Cardiac muscle cell (in vitro differentiated cells and primary cell): ENCODE data around the gene CCL17. TPM values are rescaled to one million over a fixed set of nuclear protein-coding genes. Genes with fewer than 3 reads are reported as not detected.

Experiments
- DNase-seq, 2 donors: peaks; one replicate each; pipeline versions ENCODE4 v3.0.0 to v3.0.0-alpha.2; 2010 to 2017; ENCODE audit warnings: low read depth in 1 of 2, low spot score in 1 of 2
- H3K27ac ChIP-seq: fragments of 200-600 bp; sonication (generic); 2 replicates; pipeline ENCODE4 v1.5.1; 2016
- H3K27me3 ChIP-seq: fragments of 200-600 bp; sonication (generic); 2 replicates; pipeline ENCODE4 v1.6.0; 2016; ENCODE audit warnings: control low read depth
- H3K36me3 ChIP-seq: fragments of 200-600 bp; sonication (generic); 2 replicates; pipeline ENCODE4 v1.5.1; 2016; ENCODE audit warnings: control low read depth
- H3K4me1 ChIP-seq: fragments of 200-600 bp; sonication (generic); 2 replicates; pipeline ENCODE4 v1.8.1; 2017; ENCODE audit warnings: low read depth, mild to moderate bottlenecking, mixed run types
- H3K4me3 ChIP-seq: fragments of 200-600 bp; sonication (generic); 2 replicates; pipeline ENCODE4 v1.5.1; 2016; ENCODE audit warnings: mild to moderate bottlenecking
- H3K9me3 ChIP-seq: fragments of 200-600 bp; sonication (generic); 2 replicates; pipeline ENCODE4 v1.5.1; 2017; ENCODE audit warnings: low read depth, mild to moderate bottlenecking, control low read depth
- CTCF ChIP-seq: IDR thresholded peaks from 2 replicates; pipeline ENCODE4 v1.5.1; 2012; ENCODE audit warnings: low read depth, mild to moderate bottlenecking, low read length
- polyA plus RNA-seq: library from polyadenylated mRNA; unstranded; fragments of >200 nt; fragmentation: Nextera tagmentation; extraction: Ambion mirVana; gene quantifications from 2 replicates; pipeline ENCODE4 v1.2.1, GENCODE V29; 2016
- total RNA-seq: library from RNA; depleted of rRNA; stranded (reverse); fragments of >200 nt; gene quantifications from 2 replicates; pipeline ENCODE4 v1.2.3, GENCODE V29; 2016

CCL17 gene
- total and polyA plus RNA-seq, 2 experiments from 2014 or later: not detected

- Histone ChIP-seq H3K27me3 (no peaks in the 10 kb centered on the region), H3K9me3 (no peaks in the 10 kb centered on the region), H3K4me3 (peak within 1 kb of the TSS; percentile 84), H3K4me1 (no peaks in the 10 kb centered on the region), H3K36me3 (peaks cover 72% of the 10 kb centered on the region), H3K27ac (peak within 1 kb of the TSS; percentile 80)
- DNase-seq: peak; percentile 88 to 91
- peak; percentile 84 for TF ChIP-seq CTCF
These were observed 57.8 kb downstream of the CCL17 start, which contains the start of gene POLR2C for GRCh38 chr16:57462209-57462977. POLR2C (plus strand) TSS chr16:57462679; CDS start chr16:57462725, 46 bp downstream.

- Histone ChIP-seq H3K27ac (peak overlapping the region; percentile 80), H3K4me3 (peak overlapping the region; percentile 84), H3K4me1 (no peaks in the 10 kb centered on the region), H3K27me3 (no peaks in the 10 kb centered on the region), H3K9me3 (no peaks in the 10 kb centered on the region), H3K36me3 (peaks cover 72% of the 10 kb centered on the region)
- TF ChIP-seq CTCF: no peak
- DNase-seq: peak in 1 of 2 donors; percentile 19
These were observed 58.4 kb downstream of the CCL17 start for GRCh38 chr16:57462978-57463362.

GRCh38 chr16:57464523-57464922 lies 60.0 kb downstream of the CCL17 start:
- H3K27ac ChIP-seq: peak overlapping the region; percentile 55
- H3K9me3 ChIP-seq: no peaks in the 10 kb centered on the region
- H3K4me1 ChIP-seq: no peaks in the 10 kb centered on the region
- H3K27me3 ChIP-seq: no peaks in the 10 kb centered on the region
- no peak overlapping the region for H3K4me3 ChIP-seq
- no peak for TF ChIP-seq CTCF
- DNase-seq: no peak
- H3K36me3 ChIP-seq: peaks cover 69% of the 10 kb centered on the region

Other genes starting within 250 kb of the CCL17 start
- 70.4 and 73.6 TPM in 2 replicates for gene PSME3IP1, start 218.7 kb upstream of the CCL17 start, total RNA-seq
- 86.8 and 108 TPM in 2 replicates for gene PSME3IP1, start 218.7 kb upstream of the CCL17 start, polyA plus RNA-seq
- 24.4 and 30.3 TPM in 2 replicates for gene RSPRY1, start 218.4 kb upstream of the CCL17 start, total RNA-seq
- 33.2 and 44.7 TPM in 2 replicates for gene RSPRY1, start 218.4 kb upstream of the CCL17 start, polyA plus RNA-seq
- 72.7 and 107 TPM in 2 replicates for gene ARL2BP, start 159.5 kb upstream of the CCL17 start, total RNA-seq
- gene ARL2BP, start 159.5 kb upstream of the CCL17 start, polyA plus RNA-seq: 128 and 144 TPM in 2 replicates
- gene PLLP, start 120.1 kb upstream of the CCL17 start, total RNA-seq: 11.4 and 14.2 TPM in 2 replicates
- 5.1 and 6.4 TPM in 2 replicates for gene PLLP, start 120.1 kb upstream of the CCL17 start, polyA plus RNA-seq
- 0.09 TPM in 1 of 2 replicates, not detected in the other for gene CCL22, start 46.0 kb upstream of the CCL17 start, total RNA-seq
- gene CCL22, start 46.0 kb upstream of the CCL17 start, polyA plus RNA-seq: 0.45 and 0.56 TPM in 2 replicates
- gene CX3CL1, start 32.3 kb upstream of the CCL17 start, total RNA-seq: 0.71 and 1.7 TPM in 2 replicates
- 0.33 and 0.41 TPM in 2 replicates for gene CX3CL1, start 32.3 kb upstream of the CCL17 start, polyA plus RNA-seq
- gene CIAPIN1, start 42.6 kb downstream of the CCL17 start, total RNA-seq: 65.5 and 74.2 TPM in 2 replicates
- 139 and 156 TPM in 2 replicates for gene CIAPIN1, start 42.6 kb downstream of the CCL17 start, polyA plus RNA-seq
- 111 and 115 TPM in 2 replicates for gene COQ9, start 42.7 kb downstream of the CCL17 start, total RNA-seq
- gene COQ9, start 42.7 kb downstream of the CCL17 start, polyA plus RNA-seq: 147 and 152 TPM in 2 replicates
- 126 and 164 TPM in 2 replicates for gene POLR2C, start 57.9 kb downstream of the CCL17 start, total RNA-seq
- 80.0 and 83.5 TPM in 2 replicates for gene POLR2C, start 57.9 kb downstream of the CCL17 start, polyA plus RNA-seq
- 1,502 and 2,409 TPM in 2 replicates for gene DOK4, start 81.7 kb downstream of the CCL17 start, total RNA-seq
- 1,563 and 2,826 TPM in 2 replicates for gene DOK4, start 81.7 kb downstream of the CCL17 start, polyA plus RNA-seq
- 41.3 and 51.9 TPM in 2 replicates for gene CCDC102A, start 131.8 kb downstream of the CCL17 start, total RNA-seq
- 30.1 and 43.8 TPM in 2 replicates for gene CCDC102A, start 131.8 kb downstream of the CCL17 start, polyA plus RNA-seq
- not detected in 2 replicates for gene ADGRG5, start 137.9 kb downstream of the CCL17 start, total RNA-seq
- gene ADGRG5, start 137.9 kb downstream of the CCL17 start, polyA plus RNA-seq: 0.05 TPM in 1 of 2 replicates, not detected in the other
- not detected in 2 replicates for gene ADGRG1, start 223.9 kb downstream of the CCL17 start, total RNA-seq
- 0.15 and 0.21 TPM in 2 replicates for gene ADGRG1, start 223.9 kb downstream of the CCL17 start, polyA plus RNA-seq